SK-N-SH (cell line): ENCODE measurements around the gene RASL12. TPM values are rescaled to one million over a fixed set of nuclear protein-coding genes. Genes with fewer than 3 reads are reported as not detected.

ENCODE experiments used
- CTCF ChIA-PET: fragments of 300-600, 350-600 bp; formaldehyde crosslinking; extraction: SDS; loops from one replicate; lab custom pipeline; 2021; lab: Yijun Ruan, JAX
- POLR2A ChIA-PET: fragments of 350-600 bp; sonication (Branson Sonifier 250); formaldehyde crosslinking; extraction: SDS; loops from one replicate; lab custom pipeline; 2020; ENCODE audit warnings: antibody characterized with exemption, inconsistent platforms; lab: Yijun Ruan, JAX
- DNase-seq: peaks from one replicate; pipeline ENCODE4 v3.0.0; 2012
- H2AFZ ChIP-seq: fragments of 200-600 bp; sonication (generic); 2 replicates; pipeline ENCODE4 v1.8.1; 2016; ENCODE audit warnings: antibody characterized with exemption, mild to moderate bottlenecking, low read depth
- H3F3A ChIP-seq: fragments of 200-600 bp; sonication (generic); replicated peaks from 2 replicates; pipeline ENCODE3; 2016; ENCODE audit warnings: antibody characterized with exemption, mild to moderate bottlenecking; ENCODE audit not compliant: insufficient read depth
- H3K27ac ChIP-seq, 2 experiments: fragments of 200-500 bp in 1 of 2; fragments of 200-600 bp in 1 of 2; sonication (Bioruptor generic) in 1 of 2; sonication (generic), shearing (Covaris generic) in 1 of 2; 2 replicates each; pipeline versions ENCODE4 v1.5.1 to v1.6.1; 2014 to 2016; ENCODE audit warnings: low read depth in 2 of 2, inconsistent platforms in 1 of 2, low read length in 1 of 2, mild to moderate bottlenecking in 1 of 2, mixed read lengths in 1 of 2
- H3K27me3 ChIP-seq: fragments of 200-600 bp; sonication (generic), shearing (Covaris generic); 2 replicates; pipeline ENCODE4 v1.6.1; 2016; ENCODE audit warnings: mixed run types; ENCODE audit not compliant: insufficient read depth
- H3K36me3 ChIP-seq, 2 experiments: fragments of 200-500 bp in 1 of 2; fragments of 200-600 bp in 1 of 2; sonication (Bioruptor generic) in 1 of 2; sonication (generic) in 1 of 2; replicated peaks in 1 of 2; 2 replicates each; pipeline versions ENCODE3 to v1.5.1; 2014 to 2016; ENCODE audit warnings: low read length in 1 of 2, mild to moderate bottlenecking in 1 of 2; ENCODE audit not compliant: insufficient read depth in 2 of 2, control insufficient read depth in 1 of 2
- H3K4me1 ChIP-seq, 2 experiments: fragments of 200-500 bp in 1 of 2; fragments of 200-600 bp in 1 of 2; sonication (Bioruptor generic) in 1 of 2; sonication (generic), shearing (Covaris generic) in 1 of 2; 2 replicates each; pipeline versions ENCODE4 v1.5.1 to v1.6.1; 2014 to 2016; ENCODE audit warnings: low read depth in 1 of 2, low read length in 1 of 2, mixed run types in 1 of 2; ENCODE audit not compliant: insufficient read depth in 2 of 2, control insufficient read depth in 1 of 2
- H3K4me2 ChIP-seq: fragments of 200-600 bp; sonication (generic), shearing (Covaris generic); 2 replicates; pipeline ENCODE4 v1.6.1; 2017; ENCODE audit warnings: mixed run types
- H3K4me3 ChIP-seq, 2 experiments: fragments of 200-500 bp in 1 of 2; fragments of 200-600 bp in 1 of 2; sonication (Bioruptor generic) in 1 of 2; sonication (generic), shearing (Covaris generic) in 1 of 2; 2 replicates each; pipeline versions ENCODE4 v1.5.1 to v1.8.1; 2014 to 2016; ENCODE audit warnings: low read depth in 2 of 2, inconsistent platforms in 1 of 2, low read length in 1 of 2, mild to moderate bottlenecking in 1 of 2, mixed read lengths in 1 of 2, moderate library complexity in 1 of 2
- H3K79me2 ChIP-seq: fragments of 200-600 bp; sonication (generic); 2 replicates; pipeline ENCODE4 v1.8.1; 2017; ENCODE audit warnings: mild to moderate bottlenecking; ENCODE audit not compliant: insufficient read depth
- H3K9ac ChIP-seq: fragments of 200-600 bp; sonication (generic); 2 replicates; pipeline ENCODE4 v1.6.1; 2017; ENCODE audit warnings: mixed run types
- H3K9me2 ChIP-seq: fragments of 200-600 bp; sonication (generic); 2 replicates; pipeline ENCODE4 v1.6.1; 2017; ENCODE audit warnings: mixed run types
- H3K9me3 ChIP-seq: fragments of 200-600 bp; sonication (generic); 2 replicates; pipeline ENCODE4 v1.6.1; 2017; ENCODE audit warnings: mixed run types, mild to moderate bottlenecking, moderate library complexity
- H4K20me1 ChIP-seq: fragments of 200-600 bp; sonication (generic); 2 replicates; pipeline ENCODE4 v1.6.1; 2017; ENCODE audit warnings: mild to moderate bottlenecking, mixed run types; ENCODE audit not compliant: insufficient read depth
- CTCF ChIP-seq: fragments of 200-600 bp; sonication (generic); IDR thresholded peaks from 2 replicates; pipeline ENCODE4 v1.6.1; 2017; ENCODE audit warnings: antibody characterized with exemption, mild to moderate bottlenecking, moderate library complexity
- ELF1 ChIP-seq: IDR thresholded peaks from 2 replicates; pipeline ENCODE4 v1.4.0; 2012
- EP300 ChIP-seq, 2 experiments: IDR thresholded peaks; 2 replicates each; pipeline versions ENCODE4 v1.4.0 to v1.6.1; 2012; ENCODE audit warnings: borderline replicate concordance in 1 of 2, low read depth in 1 of 2, low read length in 1 of 2
- FOXJ3 ChIP-seq: sonication (generic); formaldehyde crosslinking; IDR thresholded peaks from 2 replicates; pipeline ENCODE4 v1.5.1; 2020; ENCODE audit warnings: mild to moderate bottlenecking, missing genetic modification reagents
- IRF3 ChIP-seq: fragments of 150-350 bp; IDR thresholded peaks from 2 replicates; pipeline ENCODE4 v1.6.1; 2016; ENCODE audit warnings: mild to moderate bottlenecking, low read depth, low read length
- MAX ChIP-seq: IDR thresholded peaks from 2 replicates; pipeline ENCODE4 v1.4.0; 2012; ENCODE audit warnings: low read depth
- MEF2A ChIP-seq: IDR thresholded peaks from 2 replicates; pipeline ENCODE4 v1.4.0; 2012; ENCODE audit warnings: low read depth, borderline replicate concordance
- POLR2AphosphoS5 ChIP-seq: IDR thresholded peaks from 2 replicates; pipeline ENCODE4 v1.6.1; 2012; ENCODE audit warnings: low read depth, low read length
- REST ChIP-seq: IDR thresholded peaks from 2 replicates; pipeline ENCODE4 v1.6.1; 2012; ENCODE audit warnings: mild to moderate bottlenecking, low read depth, low read length, moderate library complexity
- SIN3A ChIP-seq: IDR thresholded peaks from 2 replicates; pipeline ENCODE4 v1.6.1; 2012; ENCODE audit warnings: low read depth, mild to moderate bottlenecking, low read length, moderate library complexity, borderline replicate concordance
- SMC3 ChIP-seq: IDR thresholded peaks from 2 replicates; pipeline ENCODE4 v1.6.1; 2012; ENCODE audit warnings: low read depth, low read length, improper control_type of control experiment
- TAF1 ChIP-seq: IDR thresholded peaks from 2 replicates; pipeline ENCODE4 v1.6.1; 2012; ENCODE audit warnings: low read depth, mild to moderate bottlenecking, low read length, moderate library complexity, borderline replicate concordance
- TEAD4 ChIP-seq: IDR thresholded peaks from 2 replicates; pipeline ENCODE4 v1.4.0; 2012; ENCODE audit warnings: mild to moderate bottlenecking, borderline replicate concordance; ENCODE audit not compliant: insufficient read depth
- USF1 ChIP-seq: IDR thresholded peaks from 2 replicates; pipeline ENCODE4 v1.4.0; 2012; ENCODE audit warnings: low read depth, borderline replicate concordance
- YY1 ChIP-seq: IDR thresholded peaks from 2 replicates; pipeline ENCODE4 v1.4.0; 2012; ENCODE audit warnings: low read depth, mild to moderate bottlenecking
- whole genome bisulfite sequencing: methylation state at CpG from one replicate; pipeline ENCODE4 v1.1.6; 2017; ENCODE audit warnings: low lambda C conversion rate; 5-methylcytosine and 5-hydroxymethylcytosine counted together
- polyA plus RNA-seq, 3 experiments: library from polyadenylated mRNA; depleted of rRNA; stranded (reverse); fragments of >200 nt; gene quantifications; 2 replicates each; pipeline ENCODE4 v1.2.3, GENCODE V29; 2012

The RASL12 gene
- polyA plus RNA-seq, 1 of the 3 experiments (the other 2 are of a cell fraction), result not detected

GRCh38 chr15:65092911-65093792 is 25.4 kb upstream of the RASL12 start:
- POLR2A ChIA-PET, result no interaction called here
- TF ChIP-seq SMC3, result no peak
- DNase-seq, result no peak
- H4K20me1 ChIP-seq, result no peaks in the 10 kb centered on the region
- WGBS, result 92% methylated on average over 12 of the region's 17 CpGs
- H3K9me3 ChIP-seq, result no peaks in the 10 kb centered on the region
- no peaks in the 10 kb centered on the region for H3F3A ChIP-seq
- H3K27me3 ChIP-seq, result no peaks in the 10 kb centered on the region
- H3K79me2 ChIP-seq, result no peaks in the 10 kb centered on the region
- H3K36me3 ChIP-seq, result peaks cover 0 to 31% of the 10 kb centered on the region in 2 experiments
- CTCF ChIA-PET, result interaction anchor here (1.0 to 3.0 kb wide), 3 partner anchors 7 to 39 kb away, joined by 4 to 13 read pairs (median 4); no protein-coding TSS in a partner anchor
- peaks cover 0 to 9% of the 10 kb centered on the region in 2 experiments; a peak in 1 of 4 replicates for H3K4me1 ChIP-seq
- H3K27ac ChIP-seq, result no peak overlapping the region
- no peak overlapping the region for H3K9ac ChIP-seq
- H3K4me3 ChIP-seq, result no peak overlapping the region
- H3K9me2 ChIP-seq, result no peaks in the 10 kb centered on the region
- no peak overlapping the region for H2AFZ ChIP-seq
- H3K4me2 ChIP-seq, result no peak overlapping the region

GRCh38 chr15:65091946-65092770 is 24.4 kb upstream of the RASL12 start:
- H3K4me3 ChIP-seq, result no peak overlapping the region
- H3K4me1 ChIP-seq, result peaks cover 0 to 18% of the 10 kb centered on the region in 2 experiments; a peak in 1 of 4 replicates
- H3F3A ChIP-seq, result no peaks in the 10 kb centered on the region
- H3K27ac ChIP-seq, result no peak overlapping the region
- ChIA-PET POLR2A (interaction anchor here (0.7 kb wide), 1 partner anchor 188 kb away, joined by 3 read pairs; no protein-coding TSS in a partner anchor), CTCF (interaction anchor here (1.0 to 3.0 kb wide), 2 partner anchors 9 to 38 kb away, joined by 4 to 13 read pairs; no protein-coding TSS in a partner anchor)
- H3K36me3 ChIP-seq, result peaks cover 0 to 21% of the 10 kb centered on the region in 2 experiments
- no peaks in the 10 kb centered on the region for H4K20me1 ChIP-seq
- no peak overlapping the region for H3K4me2 ChIP-seq
- no peaks in the 10 kb centered on the region for H3K9me3 ChIP-seq
- no peak for TF ChIP-seq EP300 (IDR thresholded peaks at IDR 0.05; ENCODE audit: borderline replicate concordance in 1 of 2, low read depth in 1 of 2, low read length in 1 of 2)
- TF ChIP-seq TAF1, result no peak
- TF ChIP-seq FOXJ3 (CRISPR knock-in tag), result no peak
- no peak for TF ChIP-seq CTCF
- no peak for TF ChIP-seq MEF2A
- TF ChIP-seq SIN3A, result no peak
- no peak for TF ChIP-seq TEAD4
- no peak for TF ChIP-seq REST
- TF ChIP-seq MAX, result no peak
- no peak for TF ChIP-seq IRF3
- TF ChIP-seq ELF1, result no peak
- TF ChIP-seq USF1, result no peak
- no peak for TF ChIP-seq YY1
- TF ChIP-seq POLR2AphosphoS5, result no peak
- 88% methylated on average over 12 of the region's 12 CpGs for WGBS
- H3K9me2 ChIP-seq, result no peaks in the 10 kb centered on the region
- no peaks in the 10 kb centered on the region for H3K79me2 ChIP-seq
- no peak overlapping the region for H3K9ac ChIP-seq
- no peaks in the 10 kb centered on the region for H3K27me3 ChIP-seq
- no peak for DNase-seq
- no peak overlapping the region for H2AFZ ChIP-seq
